Activated CD8-positive, alpha-beta memory T cell treated with anti-CD3 and anti-CD28 coated beads, Interleukin-2, amount 50 U/mL, for 24 hours (primary cell): ENCODE measurements around the gene KIF14.
A peak's percentile ranks its signal among the peaks of the same experiment; 100 is the strongest.

Experiments
- DNase-seq: peaks from one replicate; pipeline ENCODE4 v3.0.0-alpha.2; 2020; ENCODE audit errors: extremely low read depth

The KIF14 gene

DNA sequence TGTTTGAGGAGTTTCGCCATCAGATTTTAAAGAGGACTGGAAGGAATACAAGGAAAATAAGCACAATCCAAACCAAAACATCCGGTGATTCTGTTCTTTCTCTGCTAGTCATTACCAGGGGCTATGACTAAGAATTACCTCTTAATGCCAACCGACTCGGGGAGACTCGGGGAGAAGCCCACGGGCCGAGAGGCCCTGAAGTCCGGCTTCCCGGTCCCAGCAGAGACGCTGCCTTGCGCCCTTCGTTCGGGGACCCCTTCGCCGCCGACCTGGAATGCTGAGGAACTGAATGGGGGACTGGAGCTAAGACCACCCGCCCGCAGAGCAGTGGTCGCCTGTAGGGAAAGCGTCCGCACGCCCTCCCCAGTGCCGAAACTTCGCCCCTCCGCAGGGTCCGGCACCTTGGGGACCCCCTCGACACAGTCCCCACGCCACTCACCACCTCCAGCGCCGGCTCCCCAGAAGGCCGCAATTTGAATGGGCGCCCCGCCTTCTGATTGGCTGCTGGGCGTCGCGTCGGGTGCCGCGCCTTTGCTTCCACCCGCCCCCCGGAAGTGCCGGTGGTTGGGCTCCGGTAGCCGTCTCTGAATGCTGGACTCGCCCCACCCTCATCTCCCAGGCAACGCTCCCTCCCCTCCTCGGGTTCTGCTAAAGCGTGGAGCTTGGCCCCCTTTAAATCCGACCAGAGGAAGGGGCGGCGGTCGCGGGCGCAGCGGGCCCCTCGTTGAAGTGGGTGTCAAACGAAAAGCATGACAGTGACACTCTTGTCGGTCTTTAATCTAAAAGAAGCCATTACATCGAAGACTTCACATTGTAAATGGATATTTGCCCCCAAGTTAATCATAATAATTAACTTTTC is at the start of gene KIF14:
Gene KIF14, minus strand, starts transcription at position 479 of the 859 bp plus-strand sequence. CDS start 2,028 bp downstream, outside the sequence.
- DNase-seq, result peak; percentile 83

DNA sequence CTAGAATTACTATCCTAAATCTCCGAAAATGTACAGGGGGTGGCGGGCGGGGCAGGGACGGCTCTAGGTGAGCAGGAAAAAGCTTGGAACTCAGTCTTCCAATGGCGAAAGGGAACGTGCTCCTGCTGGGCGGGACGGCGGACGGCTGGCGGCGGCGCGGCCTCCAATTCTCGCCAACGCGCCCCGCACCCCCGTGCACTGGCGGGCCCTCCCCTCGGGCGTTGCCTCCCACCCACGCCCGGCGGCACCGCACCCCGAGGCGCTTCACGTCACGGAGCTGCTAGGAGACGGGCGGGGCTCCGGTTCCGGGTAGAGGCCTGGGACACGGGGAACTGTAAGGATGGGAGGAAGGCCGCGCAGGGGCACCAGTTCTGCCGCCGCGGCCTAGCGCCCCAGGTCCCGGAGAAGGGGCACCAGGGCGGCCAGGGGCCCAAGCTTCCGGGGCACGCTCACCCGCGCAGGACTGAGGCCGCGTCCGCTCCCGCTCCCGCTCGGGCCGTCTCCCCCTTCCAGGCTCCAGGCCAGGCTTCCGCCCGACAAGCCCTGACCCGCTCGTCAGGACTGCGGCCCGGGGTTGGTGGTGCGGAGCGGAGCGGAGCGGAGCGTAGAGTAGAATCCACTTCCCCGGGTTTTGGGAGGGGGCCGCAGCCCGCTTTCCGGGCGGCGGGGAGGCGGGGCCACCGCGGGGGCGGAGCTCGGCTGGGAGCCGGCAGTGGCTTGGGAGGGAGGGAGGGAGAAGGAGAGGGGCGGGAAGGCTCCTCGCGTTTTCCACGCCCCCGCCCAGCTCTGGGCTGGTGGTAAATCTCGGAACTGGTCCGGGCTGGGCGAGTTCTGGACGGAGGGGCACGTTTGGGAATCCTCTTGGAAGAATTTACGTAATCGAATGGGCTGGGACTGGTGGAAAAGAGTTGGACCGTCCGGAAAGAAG is 49.0 kb upstream of the KIF14 start, which contains the start of gene DDX59:
Gene DDX59, minus strand, starts transcription at position 594 of the 928 bp plus-strand sequence. CDS start 3,167 bp downstream, outside the sequence.
- DNase-seq, result peak; percentile 74

- DNase-seq, result no peak
Measured at GRCh38 chr1:200668514-200669313, 48.2 kb upstream of the KIF14 start.

DNA sequence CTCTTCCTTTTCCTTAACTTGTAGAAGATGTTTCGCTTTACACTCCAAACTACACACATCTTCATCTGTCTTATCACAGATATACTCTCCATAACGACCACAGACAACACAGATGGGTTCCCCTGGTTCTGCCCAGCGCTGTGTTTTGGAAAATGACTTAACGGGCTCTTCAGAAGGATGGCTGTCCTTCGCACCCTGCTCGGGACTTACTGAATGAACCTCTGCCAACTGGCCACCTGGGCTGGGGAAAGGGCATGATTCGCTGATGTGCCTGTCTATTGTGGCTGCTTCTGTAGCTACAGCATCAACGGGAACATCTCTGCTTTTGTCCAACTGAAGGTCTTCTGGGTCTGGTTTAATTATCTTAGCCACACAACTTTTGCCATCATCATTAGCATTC is 45.8 kb upstream of the KIF14 start:
- DNase-seq, result no peak

DNA sequence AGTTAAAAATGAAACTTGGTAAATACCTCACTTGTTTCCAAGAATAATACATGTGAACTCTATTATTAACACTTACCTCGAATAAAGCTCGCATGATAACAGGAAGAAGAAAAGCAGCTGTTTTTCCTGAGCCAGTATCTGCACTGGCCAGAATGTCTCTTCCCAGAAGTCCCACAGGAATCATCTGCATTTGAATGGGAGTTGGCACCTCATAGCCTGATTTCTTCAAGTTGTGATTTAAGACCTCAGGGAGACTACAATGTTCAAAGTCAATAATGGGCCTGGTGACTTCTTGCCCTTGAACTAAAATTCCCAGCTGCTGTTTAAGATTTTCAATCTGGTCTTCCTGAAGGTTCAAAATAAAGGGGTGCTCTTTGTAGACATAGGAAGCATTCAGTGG is 45.3 kb upstream of the KIF14 start:
- no peak for DNase-seq

GRCh38 chr1:200660719-200661118 is 40.2 kb upstream of the KIF14 start:
- DNase-seq, result no peak

- no peak for DNase-seq
Measured at GRCh38 chr1:200659269-200659668, 38.7 kb upstream of the KIF14 start.

GRCh38 chr1:200658037-200658818 is 37.7 kb upstream of the KIF14 start:
- DNase-seq, result no peak

DNA sequence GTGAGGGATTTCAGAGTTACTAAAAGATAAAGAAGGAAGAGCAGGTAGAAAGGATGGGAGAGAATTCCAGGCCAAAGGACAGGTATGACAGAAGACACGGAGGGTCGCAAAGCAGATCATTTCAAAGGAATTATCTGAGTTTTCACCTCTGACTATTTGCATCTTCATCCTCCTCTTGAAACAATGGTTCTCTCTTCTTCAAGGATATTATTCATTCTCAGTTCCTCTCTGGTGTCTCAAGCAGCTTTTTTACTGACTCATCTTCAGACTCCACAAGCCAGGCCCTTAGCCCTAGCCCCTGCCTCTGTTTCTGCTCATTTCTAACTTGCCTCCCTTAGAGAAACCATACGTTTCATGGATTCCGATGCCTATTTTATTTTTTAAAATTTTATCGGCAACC is 34.1 kb upstream of the KIF14 start:
- DNase-seq, result no peak

DNA sequence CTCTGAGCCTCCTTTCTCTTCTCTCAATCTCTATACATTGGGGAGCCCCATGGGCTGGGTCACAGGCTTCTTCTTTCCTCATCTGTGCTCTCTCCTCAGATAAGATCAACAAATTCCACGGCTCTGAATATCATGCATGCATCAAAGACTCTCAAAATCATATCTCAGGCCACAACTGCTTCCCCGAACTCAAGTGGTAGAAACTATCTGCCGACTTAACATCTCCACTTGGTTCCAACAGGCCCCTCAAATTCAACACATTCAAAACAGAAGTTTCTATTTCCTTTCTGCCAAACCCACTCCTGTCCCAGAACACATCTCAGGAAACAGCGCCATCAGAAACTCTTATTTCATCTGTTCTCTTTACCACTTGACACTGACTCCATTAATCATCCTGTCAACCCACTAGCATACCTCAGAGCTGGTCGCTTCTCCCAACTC is 32.5 kb upstream of the KIF14 start:
- no peak for DNase-seq

GRCh38 chr1:200652378-200652777 is 31.8 kb upstream of the KIF14 start:
- DNase-seq, result no peak

DNA sequence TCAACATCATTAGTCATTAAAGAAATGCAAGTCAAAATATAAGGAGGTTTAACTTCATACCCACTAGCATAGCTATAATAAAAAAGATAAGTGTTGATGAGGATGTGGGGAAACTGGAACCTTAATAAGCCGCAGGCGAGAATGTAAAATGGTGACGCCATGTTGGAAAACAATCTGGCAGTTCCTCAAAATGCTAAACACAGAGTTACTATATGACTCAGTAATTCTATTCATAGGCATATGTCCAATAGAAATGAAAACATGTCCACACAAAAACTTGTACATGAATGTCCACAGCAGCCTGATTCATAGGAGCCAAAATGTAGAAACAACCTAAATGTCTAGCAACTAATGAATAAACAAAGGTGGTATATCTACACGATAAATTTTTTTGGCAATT is 26.0 kb upstream of the KIF14 start:
- no peak for DNase-seq

DNA sequence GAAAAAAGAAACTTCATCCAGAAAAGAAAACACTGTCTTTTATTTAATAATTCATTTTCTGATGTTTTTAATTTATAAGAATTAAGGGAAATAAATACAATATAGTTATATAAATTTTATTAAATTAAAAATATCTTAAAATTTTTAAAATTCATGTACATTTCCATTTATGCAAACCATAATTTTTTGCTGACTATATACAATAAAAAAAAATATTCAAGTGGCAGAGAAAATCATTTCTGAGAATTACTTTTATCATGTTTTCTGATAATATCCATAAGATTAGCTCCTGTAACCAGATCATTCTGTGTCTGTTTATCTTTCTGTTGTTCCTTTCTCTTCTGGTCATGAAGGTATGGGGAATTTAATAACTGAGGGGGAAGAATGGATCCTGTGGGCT is 23.5 kb upstream of the KIF14 start:
- DNase-seq, result no peak

DNA sequence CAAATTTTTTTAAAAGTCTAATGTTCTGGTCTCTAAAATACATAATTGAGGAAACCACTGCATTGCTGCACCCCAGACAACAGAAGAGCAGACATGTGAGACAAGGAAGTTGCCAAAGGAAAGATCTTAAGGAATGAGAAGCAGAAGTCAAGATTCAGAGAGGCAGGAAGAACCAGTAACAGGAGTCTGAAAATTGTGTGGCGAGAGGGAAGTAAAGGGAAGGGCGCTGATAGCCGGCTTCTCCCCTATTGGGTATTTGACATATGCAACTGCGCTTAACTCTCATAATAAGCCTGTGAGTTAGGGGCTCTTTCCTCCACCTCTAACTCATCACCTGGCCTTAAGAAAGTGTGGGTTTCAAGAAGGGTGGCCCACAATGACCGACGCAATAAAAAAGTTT is 21.9 kb upstream of the KIF14 start:
- no peak for DNase-seq

GRCh38 chr1:200640963-200641401 is 20.4 kb upstream of the KIF14 start:
- DNase-seq, result no peak

DNA sequence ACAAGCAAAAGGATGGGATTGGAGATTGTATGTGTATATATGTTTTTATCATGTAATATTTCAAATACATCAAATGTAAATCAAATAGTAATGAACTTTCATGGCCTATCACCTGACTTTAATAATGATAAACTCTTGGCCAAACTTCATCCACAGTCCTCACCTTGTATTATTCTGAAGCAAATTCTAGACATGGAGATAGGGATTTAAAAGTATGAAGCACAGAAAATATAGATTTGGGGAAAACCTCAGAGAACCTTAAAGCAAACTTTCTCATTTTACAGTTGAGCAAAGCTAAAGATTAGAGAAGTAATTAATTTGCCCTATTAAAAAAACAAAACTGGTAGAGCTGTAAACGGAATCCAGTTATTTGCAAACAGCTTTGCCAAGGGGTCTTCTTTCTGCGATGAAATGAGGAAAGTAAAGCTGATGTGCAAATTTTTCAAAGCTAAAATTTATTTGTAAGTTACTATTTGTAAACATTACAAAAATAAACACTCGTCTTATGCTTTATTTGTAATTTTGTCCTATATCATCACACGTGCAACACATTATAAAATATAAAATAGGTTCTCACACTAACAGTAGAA is 19.9 kb upstream of the KIF14 start:
- no peak for DNase-seq

- no peak for DNase-seq
Measured at GRCh38 chr1:200638073-200638472, 17.5 kb upstream of the KIF14 start.

DNA sequence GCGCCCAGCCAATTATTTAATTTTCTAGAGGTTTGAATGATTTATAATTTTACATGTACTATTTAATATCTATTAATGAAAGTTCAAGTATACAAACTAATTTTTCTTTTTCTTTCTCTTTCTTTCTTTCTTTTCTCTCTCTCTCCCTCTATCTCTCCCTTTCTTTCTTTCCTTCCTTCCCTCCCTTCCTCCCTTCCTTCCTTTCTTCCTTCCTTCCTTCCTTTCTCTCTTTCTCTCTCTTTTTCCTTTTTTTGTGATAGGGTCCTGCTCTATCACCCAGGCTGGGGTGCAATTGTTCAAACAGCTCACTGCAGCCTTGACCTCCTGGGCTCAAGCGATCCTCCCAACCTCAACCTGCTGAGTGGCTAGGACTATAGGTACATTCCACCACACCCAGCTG is 16.1 kb upstream of the KIF14 start:
- DNase-seq, result no peak

- no peak for DNase-seq
Measured at GRCh38 chr1:200634261-200635122, 13.9 kb upstream of the KIF14 start.
